Erythroblast (primary cell): Measurements from ENCODE around the gene TEKT5.

Experiments
- GATA1 ChIP-seq: IDR thresholded peaks from 2 replicates; pipeline ENCODE4 v1.6.1; 2011; ENCODE audit warnings: low read depth, mild to moderate bottlenecking, control low read depth, low read length, moderate library complexity
- POLR2A ChIP-seq: IDR thresholded peaks from 2 replicates; pipeline ENCODE4 v1.6.1; 2011; ENCODE audit warnings: mild to moderate bottlenecking, low read length

- TF ChIP-seq POLR2A, result no peak
- no peak for TF ChIP-seq GATA1
Observed at GRCh38 chr16:10728003-10728887, 33.5 kb upstream of the TEKT5 start.
